Purkinje cell (primary cell): ENCODE results near the gene OR51B5. TPM values are rescaled to one million over a fixed set of nuclear protein-coding genes. Genes with fewer than 3 reads are reported as not detected.

ENCODE experiments used
- polyA plus RNA-seq: library from polyadenylated mRNA; unstranded; fragments of >200 nt; fragmentation: Nextera tagmentation; gene quantifications from 2 replicates; pipeline ENCODE4 v1.2.1, GENCODE V29; 2014

OR51B5 gene
- 0.54 TPM in 1 of 2 replicates, not detected in the other for polyA plus RNA-seq

GRCh38 chr11:5343474-5344335 is at the start of gene OR51B5:
OR51B5 (minus strand) TSS chr11:5343524; CDS start chr11:5343524, 0 bp downstream.

GRCh38 chr11:5383576-5383975 is 40.3 kb upstream of the OR51B5 start, which contains the start of gene OR51M1:
OR51M1 (plus strand) TSS chr11:5383812; CDS start chr11:5389399, 5,587 bp downstream.

GRCh38 chr11:5351208-5351607 is 7.9 kb upstream of the OR51B5 start, which contains the start of gene OR51B6:
OR51B6 (plus strand) TSS chr11:5351508; CDS start chr11:5351508, 0 bp downstream.

GRCh38 chr11:5324197-5324596 is 19.1 kb downstream of the OR51B5 start, which contains the start of gene OR51B2:
OR51B2 (minus strand) TSS chr11:5324297; CDS start chr11:5324297, 0 bp downstream.

GRCh38 chr11:5301846-5302245 is 41.5 kb downstream of the OR51B5 start, which contains the start of gene OR51B4:
OR51B4 (minus strand) TSS chr11:5301946; CDS start chr11:5301946, 0 bp downstream.

Other genes starting within 250 kb of the OR51B5 start
- gene OR52A5, start 205.2 kb downstream of the OR51B5 start, polyA plus RNA-seq, result not detected in 2 replicates
- not detected in 2 replicates for gene OR52A1, start 188.8 kb downstream of the OR51B5 start, polyA plus RNA-seq
- gene OR51V1, start 142.8 kb downstream of the OR51B5 start, polyA plus RNA-seq, result not detected in 2 replicates
- 105 and 131 TPM in 2 replicates for gene HBB, start 116.5 kb downstream of the OR51B5 start, polyA plus RNA-seq
- gene HBD, start 109.0 kb downstream of the OR51B5 start, polyA plus RNA-seq, result not detected in 2 replicates
- gene HBG1, start 93.7 kb downstream of the OR51B5 start, polyA plus RNA-seq, result not detected in 2 replicates
- gene HBG2, start 88.7 kb downstream of the OR51B5 start, polyA plus RNA-seq, result 7.9 TPM in 1 of 2 replicates, not detected in the other
- gene HBE1, start 73.6 kb downstream of the OR51B5 start, polyA plus RNA-seq, result not detected in 2 replicates
- not detected in 2 replicates for gene OR51B4, start 41.6 kb downstream of the OR51B5 start, polyA plus RNA-seq
- gene OR51B2, start 19.2 kb downstream of the OR51B5 start, polyA plus RNA-seq, result not detected in 2 replicates
- not detected in 2 replicates for gene OR51B6, start 8.0 kb upstream of the OR51B5 start, polyA plus RNA-seq
- not detected in 2 replicates for gene OR51M1, start 40.3 kb upstream of the OR51B5 start, polyA plus RNA-seq
- gene OR51Q1, start 78.6 kb upstream of the OR51B5 start, polyA plus RNA-seq, result not detected in 2 replicates
- gene OR51I1, start 98.0 kb upstream of the OR51B5 start, polyA plus RNA-seq, result not detected in 2 replicates
- not detected in 2 replicates for gene OR51I2, start 105.8 kb upstream of the OR51B5 start, polyA plus RNA-seq
- not detected in 2 replicates for gene OR52D1, start 145.2 kb upstream of the OR51B5 start, polyA plus RNA-seq
- gene UBQLN3, start 166.4 kb upstream of the OR51B5 start, polyA plus RNA-seq, result not detected in 2 replicates
- gene UBQLNL, start 173.2 kb upstream of the OR51B5 start, polyA plus RNA-seq, result not detected in 2 replicates
- gene OR52H1, start 205.0 kb upstream of the OR51B5 start, polyA plus RNA-seq, result not detected in 2 replicates
- not detected in 2 replicates for gene OR52B6, start 237.4 kb upstream of the OR51B5 start, polyA plus RNA-seq